ENCODE results near the gene RFC5. TPM values are rescaled to one million over a fixed set of nuclear protein-coding genes. Genes with fewer than 3 reads are reported as not detected.

Gene RFC5
- total RNA-seq, 1 donor from 2014 or later, result 17.2 TPM

DNA sequence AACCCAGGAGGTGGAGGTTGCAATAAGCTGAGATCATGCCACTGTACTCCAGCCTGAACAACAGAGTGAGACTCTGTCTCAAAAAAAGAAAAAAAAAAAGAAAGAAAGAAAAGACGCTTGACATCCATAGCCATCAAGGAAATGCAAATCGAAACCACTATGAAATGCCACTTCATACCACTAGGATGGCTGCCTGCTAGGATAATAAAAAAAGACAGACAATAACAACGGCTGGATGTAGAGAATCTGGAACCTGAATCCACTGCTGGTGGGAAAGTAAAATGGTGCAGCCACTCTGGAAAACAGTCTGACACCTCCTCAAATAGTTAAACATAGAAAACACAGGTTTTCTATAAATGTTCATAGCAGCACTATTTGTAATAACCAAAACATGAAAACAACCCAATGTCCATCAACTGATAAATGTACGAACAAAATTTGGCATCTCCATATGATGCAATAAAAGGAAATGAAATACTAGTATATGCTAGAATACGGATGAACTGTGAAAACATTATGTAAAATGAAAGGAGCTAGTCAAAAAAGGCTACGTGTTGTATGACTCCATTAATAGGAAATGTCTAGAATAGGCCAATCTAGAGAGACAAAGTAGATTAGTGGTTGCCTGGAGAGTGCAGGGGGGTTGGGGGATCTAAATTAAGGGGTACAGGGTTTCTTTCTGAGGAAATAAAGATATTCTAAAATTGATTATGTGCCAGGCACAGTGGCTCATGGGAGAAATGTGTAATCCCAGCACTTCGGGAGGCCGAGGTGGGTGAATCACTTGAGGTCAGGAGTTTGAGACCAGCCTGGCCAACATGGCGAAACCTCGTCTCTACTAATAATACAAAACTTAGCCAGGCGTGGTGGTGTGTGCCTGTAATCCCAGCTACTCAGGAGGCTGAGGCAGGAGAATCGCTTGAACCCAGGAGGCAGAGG, 34.7 kb downstream of the RFC5 start:
- DNase-seq (ENCODE audit: low read depth in 2 of 2), result no peak

DNA sequence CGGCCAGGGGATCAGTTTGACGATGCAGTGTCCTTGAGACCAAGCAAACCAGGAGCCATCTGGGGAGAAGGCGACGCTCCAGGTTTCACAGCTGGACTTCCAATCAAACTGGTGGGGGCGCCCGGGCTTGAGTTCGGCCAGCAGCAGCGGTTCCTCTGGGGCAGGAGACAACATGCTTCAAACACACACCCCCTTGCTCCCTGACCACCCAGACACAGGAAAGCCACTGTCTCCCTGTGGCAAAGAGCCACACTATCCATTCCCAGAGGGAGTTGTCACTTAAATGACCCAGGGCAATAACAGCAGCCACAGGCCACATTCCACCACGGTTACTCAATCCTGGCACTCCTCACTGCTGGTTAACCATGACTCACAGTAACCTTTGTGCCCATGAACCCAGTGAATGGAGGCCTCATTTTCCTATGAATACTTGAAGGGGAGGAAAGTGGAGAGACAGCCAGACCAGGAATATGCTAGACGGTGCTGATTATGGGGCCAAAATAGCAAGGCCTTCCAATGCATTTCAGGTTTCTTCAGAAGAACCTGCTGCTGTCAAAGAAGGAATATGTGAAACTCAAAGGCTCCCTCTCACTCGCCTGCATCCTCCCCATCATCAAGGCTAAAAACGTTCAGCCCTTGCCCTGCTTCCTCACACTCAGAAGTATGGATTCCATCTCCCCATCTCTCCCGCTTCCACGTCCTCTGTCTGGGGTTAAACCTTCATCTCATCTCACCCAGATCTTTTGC, 36.0 kb downstream of the RFC5 start:
- DNase-seq (ENCODE audit: low read depth in 2 of 2), result peak; percentile 95 to 96

DNA sequence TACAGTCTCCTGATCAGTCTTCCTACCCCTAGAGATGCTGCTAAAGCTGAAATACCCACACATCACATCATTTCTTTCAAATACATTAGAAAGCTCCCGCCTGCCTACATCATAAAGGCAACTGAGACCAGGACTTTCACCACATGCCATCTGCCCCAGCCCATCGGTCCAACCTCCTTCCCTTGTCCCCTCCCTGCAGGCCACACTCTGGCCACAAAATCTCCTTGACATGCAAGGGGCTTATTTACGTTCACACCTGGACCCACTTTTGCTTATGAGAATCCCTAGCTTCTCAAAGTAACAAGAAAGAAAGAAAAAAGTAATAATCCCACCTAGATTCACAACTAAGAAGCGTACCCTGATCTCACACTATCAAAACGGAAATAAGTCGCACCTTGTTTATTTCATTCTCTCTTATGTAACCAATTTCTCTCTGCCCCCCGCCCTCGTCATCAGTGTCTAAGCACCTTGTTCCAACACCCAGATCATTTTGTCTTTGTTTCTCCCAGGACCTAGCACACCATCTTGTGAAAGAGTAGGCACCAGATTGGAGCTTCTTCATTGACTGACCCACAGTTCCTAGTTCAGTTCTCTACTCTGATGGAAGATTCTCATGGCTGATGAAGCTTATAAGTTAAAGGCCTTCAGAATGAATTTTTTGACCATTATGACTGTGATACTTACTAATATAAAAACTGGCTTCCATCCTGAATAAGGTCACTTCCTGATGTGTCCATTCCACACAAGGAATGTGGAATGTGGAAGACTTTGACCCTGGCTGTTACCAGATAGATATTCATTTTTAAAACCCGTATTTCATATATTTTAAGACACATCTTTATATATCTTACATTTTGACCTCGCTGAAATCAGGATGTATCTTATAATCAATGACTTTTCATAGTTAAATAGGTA, 36.8 kb downstream of the RFC5 start:
- DNase-seq (ENCODE audit: low read depth in 2 of 2), result peak in 1 of 2 donors; percentile 32

DNA sequence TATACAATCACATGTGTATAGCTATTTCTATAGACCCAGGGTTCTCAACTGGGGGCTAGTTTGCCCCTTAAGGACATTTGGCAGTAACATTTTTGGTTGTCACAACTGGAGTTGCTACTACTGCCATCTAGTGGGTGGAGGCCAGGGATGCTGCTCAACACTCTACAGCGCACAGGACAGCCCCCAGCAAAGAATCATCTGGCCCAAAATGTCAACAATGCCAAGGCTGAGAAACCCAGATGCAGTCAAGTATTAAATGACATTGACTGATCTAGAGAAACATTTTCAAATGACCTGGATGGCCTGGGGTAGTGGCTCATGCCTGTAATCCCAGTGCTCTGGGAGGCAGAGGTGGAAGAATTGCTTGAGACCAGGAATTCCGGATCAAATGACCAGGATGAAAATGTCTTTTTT, 38.6 kb downstream of the RFC5 start:
- DNase-seq (ENCODE audit: low read depth in 2 of 2), result peak; percentile 71 to 94

DNA sequence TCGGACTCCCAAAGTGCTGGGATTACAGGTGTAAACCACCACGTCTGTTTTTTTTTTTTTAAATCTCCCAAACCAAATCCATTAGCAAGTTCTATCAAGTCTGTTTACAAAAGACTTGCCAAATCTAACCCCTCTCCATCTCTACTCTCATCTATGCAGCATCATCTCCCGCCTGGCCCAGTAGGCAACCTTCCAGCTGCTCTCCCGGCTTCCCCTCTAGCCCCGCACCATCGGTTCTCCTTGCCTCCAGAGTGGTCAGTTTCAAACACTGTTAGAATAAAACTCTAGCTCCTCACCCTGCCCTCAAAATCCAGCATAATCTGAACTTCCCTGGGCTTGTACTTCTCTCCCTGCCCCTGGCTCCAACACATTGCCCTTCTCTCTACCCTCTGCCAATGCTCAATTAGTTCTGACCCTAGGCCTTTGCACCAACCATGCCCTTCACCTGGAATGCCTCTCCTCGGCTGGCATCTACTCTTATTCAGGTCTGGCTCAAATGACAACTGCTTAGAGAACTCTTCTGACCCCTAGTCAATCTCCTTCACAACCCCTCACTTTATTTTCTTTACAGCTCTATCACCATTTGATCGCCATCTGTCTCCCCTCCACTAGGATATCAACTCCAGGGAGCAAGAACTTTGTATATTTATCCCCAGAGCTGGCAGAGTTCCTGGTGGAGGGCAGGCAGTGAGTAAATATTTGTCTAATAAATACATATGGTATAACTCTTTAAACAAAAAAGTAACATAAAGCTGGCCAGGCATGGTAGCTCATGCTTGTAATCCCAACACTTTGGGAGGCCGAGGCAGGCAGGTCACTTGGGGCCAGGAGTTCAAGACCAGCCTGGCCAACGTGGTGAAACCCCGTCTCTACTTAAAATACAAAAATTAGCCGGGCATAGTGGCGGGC, 39.6 kb downstream of the RFC5 start:
- DNase-seq (ENCODE audit: low read depth in 2 of 2), result no peak

DNA sequence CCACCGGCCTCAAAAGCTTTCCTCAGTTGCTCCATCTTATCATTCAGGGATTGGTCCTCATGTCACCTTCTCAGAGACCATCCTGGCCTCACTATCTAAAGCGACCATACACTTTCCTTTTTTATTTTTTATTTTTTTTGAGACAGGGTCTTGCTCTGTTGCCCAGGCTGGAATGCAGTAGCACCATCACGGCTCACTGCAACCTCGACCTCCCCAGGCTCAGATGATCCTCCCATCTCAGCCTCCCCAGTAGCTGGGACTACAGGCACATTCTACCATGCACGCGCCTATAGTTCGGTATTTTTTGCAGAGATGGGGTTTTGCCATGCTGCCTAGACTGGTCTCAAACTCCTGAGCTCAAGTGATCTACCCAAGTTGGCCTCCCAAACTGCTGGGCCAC, 41.7 kb downstream of the RFC5 start:
- DNase-seq (ENCODE audit: low read depth in 2 of 2), result no peak

DNA sequence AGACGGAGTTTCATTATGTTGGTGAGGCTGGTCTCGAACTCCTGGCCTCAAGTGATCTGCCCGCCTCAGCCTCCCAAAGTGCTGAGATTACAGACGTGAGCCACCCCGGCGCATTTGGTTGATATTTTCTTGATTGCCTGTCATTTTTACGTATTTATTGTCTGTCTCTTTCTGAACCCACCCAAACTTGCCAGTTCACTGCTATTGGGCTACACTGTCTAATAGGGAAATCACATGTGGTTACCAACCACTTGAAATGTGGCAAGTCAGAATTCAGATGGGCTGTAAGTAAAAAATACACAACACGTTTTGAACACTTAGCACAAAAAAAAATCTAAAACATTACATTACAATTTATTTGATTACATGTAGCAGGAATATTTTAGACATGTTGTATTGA, 42.4 kb downstream of the RFC5 start:
- no peak for DNase-seq (ENCODE audit: low read depth in 2 of 2)

DNA sequence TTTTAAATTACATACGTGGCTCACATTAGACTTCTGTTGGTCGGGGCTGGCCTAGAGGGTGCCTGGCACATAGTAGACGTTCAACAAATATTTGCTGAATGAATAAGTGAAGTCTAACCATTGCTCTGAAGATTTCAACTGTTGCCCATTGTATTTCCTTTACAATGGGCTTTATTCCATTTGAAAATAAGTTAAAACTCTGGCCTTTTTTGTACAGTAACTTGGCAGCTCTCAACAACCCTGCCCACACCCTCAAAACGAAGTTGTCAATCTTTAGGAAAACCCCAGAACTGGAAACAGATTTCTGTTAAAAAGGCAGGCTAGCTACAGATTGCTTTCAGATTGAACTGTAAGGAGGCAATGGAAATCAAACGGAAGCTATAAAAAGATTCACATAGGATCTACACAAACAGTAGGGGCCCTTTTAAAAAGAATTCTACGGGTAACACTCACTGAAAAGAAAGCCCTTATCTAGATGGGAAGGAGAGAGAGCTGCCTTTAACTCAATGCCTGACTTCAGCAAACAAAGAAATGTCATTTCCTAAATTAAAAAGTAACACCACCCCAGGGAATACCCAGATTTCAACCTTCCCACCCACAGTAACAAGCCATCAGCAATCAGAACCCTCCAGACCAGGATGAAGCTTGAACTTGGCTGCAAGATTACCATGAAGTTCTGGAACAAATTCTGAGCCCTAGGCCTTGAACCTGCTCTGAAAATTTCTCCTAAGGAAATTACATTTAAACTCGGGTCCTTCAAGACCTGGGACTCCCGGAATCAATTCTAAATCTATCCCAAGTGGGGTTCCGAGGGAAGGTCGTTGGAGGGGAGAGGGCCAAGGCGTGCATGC, 43.1 kb downstream of the RFC5 start:
- DNase-seq (ENCODE audit: low read depth in 2 of 2), result peak in 1 of 2 donors; percentile 22

DNA sequence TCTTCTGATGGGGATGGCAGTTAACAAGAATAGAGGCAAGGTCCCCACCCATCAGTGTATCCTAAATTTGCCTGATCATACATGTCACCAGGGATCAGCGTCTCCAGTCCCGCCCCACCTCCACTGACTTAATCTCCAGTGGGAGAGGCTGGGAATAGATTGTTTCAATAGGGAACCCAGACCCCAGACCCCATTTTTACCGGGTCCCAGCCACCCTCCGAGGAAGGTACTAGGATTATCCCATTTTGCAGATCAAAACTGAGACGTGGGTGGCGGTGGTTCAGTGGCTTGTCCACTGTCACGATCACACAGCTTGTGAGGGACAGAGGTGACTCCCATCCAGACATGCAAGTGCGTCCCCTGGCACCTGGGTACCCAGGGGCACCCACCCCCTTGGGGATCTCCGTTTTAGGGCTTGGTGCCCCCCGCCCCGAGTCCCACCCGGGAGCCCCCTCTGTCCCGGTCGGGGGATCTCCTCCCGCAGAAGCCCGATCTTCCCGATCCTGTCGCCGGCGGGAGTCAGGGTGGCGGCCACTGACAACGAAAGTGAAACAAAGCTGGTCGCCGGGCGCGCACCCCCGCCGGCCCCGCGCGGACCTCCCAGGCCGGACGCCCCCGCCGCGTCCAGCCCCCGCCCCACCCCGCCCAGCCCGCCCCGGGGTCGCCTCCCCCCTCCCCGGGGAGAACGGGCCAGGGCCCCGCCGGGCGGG, 44.0 kb downstream of the RFC5 start:
- DNase-seq (ENCODE audit: low read depth in 2 of 2), result peak in 1 of 2 donors; percentile 59

DNA sequence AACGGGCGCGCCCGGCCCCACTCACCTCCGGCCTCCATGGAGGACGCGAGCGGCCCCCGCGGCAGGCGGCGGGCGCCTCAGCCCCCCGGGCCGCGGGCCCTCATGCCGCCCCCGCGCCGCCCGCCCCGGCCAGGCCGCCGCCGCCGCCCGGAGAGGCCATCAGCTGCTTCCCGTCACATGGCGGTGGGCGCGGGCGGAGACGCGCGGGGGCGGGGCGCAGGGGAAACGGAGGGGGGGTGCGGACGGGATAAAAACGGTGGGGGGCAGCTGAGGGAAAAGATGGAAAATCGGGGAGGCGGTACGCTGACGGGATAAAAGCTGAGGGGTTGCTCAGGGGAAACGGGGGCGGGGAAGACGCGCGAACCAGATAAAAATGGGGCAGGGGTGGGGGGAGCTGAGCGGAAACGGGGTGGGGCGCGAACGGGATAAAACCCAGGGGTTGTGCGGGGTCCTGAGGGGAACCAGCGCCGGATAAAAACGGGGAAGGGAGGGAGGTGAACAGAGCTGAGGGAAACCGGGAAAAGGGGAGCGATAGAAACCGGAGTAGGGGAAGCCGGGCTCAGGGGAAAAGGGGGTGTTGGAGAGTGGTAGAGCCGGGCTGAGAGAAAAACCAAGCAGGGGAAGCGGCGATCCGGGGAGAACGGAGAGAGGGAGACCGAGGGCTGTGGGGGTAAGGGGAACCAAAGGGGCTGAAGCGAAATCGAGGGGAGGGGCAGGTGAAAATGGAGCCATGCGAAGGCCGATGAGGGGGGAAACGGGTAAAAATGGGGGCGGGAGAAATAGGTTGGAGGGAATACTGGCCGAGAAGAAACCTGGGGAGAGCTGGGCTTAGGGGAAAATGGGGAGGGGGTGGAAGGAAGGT, 44.7 kb downstream of the RFC5 start, which contains the start of gene WSB2:
WSB2 (minus strand) TSS at position 169 of the 862 bp plus-strand sequence; CDS start at position 38, 131 bp downstream.
- peak; percentile 75 to 85 for DNase-seq (ENCODE audit: low read depth in 2 of 2)

DNA sequence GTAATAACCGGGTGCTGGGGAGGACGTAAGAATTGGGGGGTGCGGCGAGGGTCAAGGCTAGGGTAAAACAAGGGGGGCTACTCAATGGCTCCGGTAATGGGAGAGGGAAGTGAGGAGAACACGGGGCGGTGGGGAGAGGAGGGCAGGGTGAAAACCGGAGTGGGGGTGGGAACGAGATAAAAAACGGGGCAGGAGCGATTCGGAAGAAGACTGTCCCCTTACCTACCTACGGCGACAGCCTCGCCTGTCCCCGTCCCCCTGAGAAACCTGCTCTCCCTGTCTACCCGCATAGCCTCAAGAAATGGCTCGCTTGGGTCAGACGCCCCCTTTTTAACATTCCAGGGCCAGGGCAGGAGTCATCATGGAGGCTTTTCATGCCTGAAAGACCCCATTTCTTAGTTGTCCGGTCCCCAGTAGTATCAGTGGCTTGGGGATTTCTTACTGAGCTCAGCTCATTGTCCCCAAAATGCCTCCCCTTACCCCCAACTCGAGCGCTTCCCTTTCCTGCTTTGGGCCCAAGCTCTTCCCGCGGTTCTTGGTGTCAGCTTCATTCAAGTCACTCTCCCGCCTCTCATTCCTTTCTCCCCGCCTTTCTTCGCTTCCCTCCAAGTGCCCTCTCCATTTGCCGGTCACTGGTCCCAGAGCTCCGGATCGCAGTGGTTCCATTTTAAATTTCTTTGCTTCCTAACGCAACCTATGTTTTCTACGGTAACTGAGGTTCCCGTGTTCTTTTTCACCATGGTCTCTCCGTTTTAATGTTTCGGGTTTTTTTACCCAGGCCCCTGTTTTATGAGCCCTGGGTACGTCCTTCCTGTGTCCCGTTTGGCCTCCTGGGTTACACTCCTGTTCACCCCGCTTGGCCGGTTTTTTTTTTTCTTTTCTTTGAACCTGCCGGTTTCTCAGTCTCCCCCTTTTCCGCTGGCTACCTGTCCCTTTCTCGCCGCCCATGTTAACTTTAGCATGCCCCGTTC, 45.7 kb downstream of the RFC5 start:
- peak in 1 of 2 donors; percentile 44 for DNase-seq (ENCODE audit: low read depth in 2 of 2)

DNA sequence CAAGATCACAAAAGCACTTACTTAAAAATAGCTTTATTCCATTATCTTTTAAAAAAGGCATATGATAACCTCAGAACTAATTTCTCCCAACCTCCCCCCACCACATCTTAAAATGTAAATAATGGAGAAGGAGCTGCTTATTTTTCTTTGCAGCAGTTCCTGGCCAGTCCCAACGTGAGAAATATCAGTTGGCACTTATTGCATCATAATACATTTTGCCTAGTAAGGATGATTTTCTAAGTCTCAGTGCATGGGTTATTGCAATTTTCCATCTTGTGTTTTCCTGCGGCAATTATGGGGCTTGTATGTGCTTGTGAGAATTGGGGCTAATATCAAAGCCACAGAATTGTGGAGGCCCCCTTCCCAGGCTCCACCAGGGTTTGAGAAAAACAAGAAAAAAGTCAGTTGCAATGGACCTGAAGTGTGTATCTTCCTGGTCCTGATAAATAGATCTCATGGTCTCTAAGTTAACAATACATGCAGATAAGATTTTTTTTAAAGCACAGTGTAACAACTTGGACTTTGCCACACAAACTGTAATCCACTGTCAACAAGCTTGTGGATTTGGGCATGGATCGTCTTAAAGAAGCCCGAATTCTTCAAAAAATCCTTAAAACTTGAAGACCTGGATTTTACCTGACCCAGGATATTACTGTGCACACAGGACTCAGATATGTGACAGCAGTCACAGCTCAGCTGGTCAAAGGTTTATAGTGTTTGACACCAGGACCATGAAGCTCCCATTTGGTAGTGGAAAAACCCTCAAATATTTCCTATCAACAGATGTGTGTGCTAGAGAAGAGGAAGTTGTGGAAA, 47.3 kb downstream of the RFC5 start:
- DNase-seq (ENCODE audit: low read depth in 2 of 2), result peak; percentile 61 to 95

DNA sequence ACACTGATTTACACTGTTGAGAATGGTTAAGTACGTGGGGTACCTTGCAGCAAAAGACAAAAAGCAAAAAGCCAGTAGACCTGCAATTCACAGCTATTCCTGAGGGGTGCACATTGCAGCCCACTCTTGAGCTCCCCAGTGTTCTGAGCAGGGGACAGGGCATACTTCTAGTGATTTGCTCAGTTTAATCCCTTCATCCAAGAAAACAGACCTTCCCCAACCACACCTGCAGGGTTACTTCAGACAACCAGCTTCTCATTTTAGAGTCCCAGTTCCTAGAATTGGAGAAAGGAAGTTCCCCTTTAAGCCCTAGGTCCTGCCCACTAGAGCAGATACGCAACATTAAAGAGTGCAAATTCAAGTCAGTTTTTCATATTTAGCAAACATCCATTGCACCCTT, 48.1 kb downstream of the RFC5 start:
- DNase-seq (ENCODE audit: low read depth in 2 of 2), result peak in 1 of 2 donors; percentile 19

DNA sequence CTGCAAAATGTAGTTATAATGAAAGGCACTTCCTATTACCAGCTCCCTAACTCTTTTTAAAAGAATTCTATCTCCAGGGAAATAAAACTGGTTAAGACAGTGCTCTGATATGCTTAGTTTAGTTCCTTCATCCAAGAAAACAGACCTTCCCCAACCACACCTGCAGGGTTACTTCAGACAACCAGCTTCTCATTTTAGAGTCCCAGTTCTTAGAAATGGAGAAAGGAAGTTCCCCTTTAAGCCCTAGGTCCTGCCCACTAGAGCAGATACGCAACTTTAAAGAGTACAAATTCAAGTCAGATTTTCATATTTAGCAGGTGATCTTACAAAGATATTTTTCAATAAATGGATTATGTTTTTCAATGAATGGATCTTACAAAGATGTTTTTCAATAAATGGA, 48.9 kb downstream of the RFC5 start:
- DNase-seq (ENCODE audit: low read depth in 2 of 2), result no peak

DNA sequence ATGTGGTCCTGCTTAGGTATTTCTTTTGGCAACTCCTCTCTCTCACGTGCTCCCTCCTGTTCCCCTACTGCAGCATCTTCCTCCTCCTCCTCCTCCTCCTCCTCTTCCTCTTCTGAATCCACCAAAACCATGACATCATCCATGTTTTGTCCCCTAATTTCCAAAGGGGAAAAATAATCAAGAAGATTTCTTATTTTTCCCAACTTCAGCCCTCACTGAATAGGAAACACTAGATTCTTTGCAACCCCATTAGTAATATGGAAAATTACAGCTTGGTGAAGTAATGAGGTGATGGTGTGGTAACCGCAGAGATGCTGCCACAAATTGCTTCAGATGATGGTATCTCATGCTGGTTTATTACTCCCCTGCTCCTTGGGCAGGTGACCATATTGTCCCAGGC, 51.9 kb downstream of the RFC5 start:
- DNase-seq (ENCODE audit: low read depth in 2 of 2), result no peak

DNA sequence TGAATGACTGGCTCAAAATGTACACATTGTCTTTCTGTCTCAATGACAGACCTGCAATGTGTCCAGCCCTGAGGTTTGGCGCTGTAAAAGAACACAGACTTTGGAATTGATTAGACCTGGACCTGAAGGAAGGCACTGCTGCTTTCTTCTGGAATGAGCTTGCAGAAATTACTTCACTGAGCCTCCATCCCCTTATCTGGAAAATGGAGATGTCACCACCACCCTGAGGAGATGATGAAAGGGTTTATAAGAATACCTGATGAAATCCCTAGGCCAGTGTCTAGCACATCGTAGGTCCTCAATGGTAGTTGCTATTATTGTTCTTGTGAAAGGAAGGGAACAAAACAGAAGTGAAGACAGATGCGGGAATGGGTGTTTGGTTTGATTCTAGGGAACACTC, 54.1 kb downstream of the RFC5 start:
- DNase-seq (ENCODE audit: low read depth in 2 of 2), result no peak

Data from dermis microvascular lymphatic vessel endothelial cell (primary cell).